Testis (tissue), 3 donors: ENCODE data around the gene EEA1. TPM values are rescaled to one million over a fixed set of nuclear protein-coding genes. Genes with fewer than 3 reads are reported as not detected.

Source experiments
- DNase-seq: peaks from one replicate; pipeline ENCODE4 v3.0.0-alpha.2; 2019
- H3K27ac ChIP-seq, 2 donors: fragments of 200-600 bp; sonication (generic); one replicate each; pipeline ENCODE4 v1.5.1; 2019
- H3K27me3 ChIP-seq: fragments of 200-600 bp; sonication (generic); one replicate; pipeline ENCODE4 v1.5.1; 2019
- H3K36me3 ChIP-seq: fragments of 200-600 bp; sonication (generic); one replicate; pipeline ENCODE4 v1.5.1; 2017; ENCODE audit warnings: low read depth; ENCODE audit errors: missing control alignments
- H3K4me1 ChIP-seq: fragments of 200-600 bp; sonication (generic); one replicate; pipeline ENCODE4 v1.5.1; 2019
- H3K4me3 ChIP-seq, 2 donors: fragments of 200-600 bp; sonication (generic); one replicate each; pipeline ENCODE4 v1.5.1; 2017 to 2019
- H3K9me3 ChIP-seq: fragments of 200-600 bp; sonication (generic); one replicate; pipeline ENCODE4 v1.5.1; 2017
- POLR2A ChIP-seq: fragments of 450-650 bp; IDR thresholded peaks from one replicate; pipeline ENCODE4 v1.6.1; 2017; ENCODE audit warnings: antibody characterized with exemption, mild to moderate bottlenecking, moderate library complexity
- WGBS, 2 donors: methylation state at CpG; one replicate each; pipeline ENCODE4 v1.1.5; 2018; 5-methylcytosine and 5-hydroxymethylcytosine counted together
- intact Hi-C: fragments of 100-400 bp; cut with DNase I; formaldehyde crosslinking; loops from one replicate; pipeline ENCODE4 v1.15.1; 2023; ENCODE audit warnings: low total_unique reads
- polyA plus RNA-seq: library from polyadenylated mRNA; stranded (reverse); fragments of 350-450 nt; fragmentation: Illumina TruSeq; extraction: RNeasy Lipid Tissue Mini Kit (QIAGEN cat#74804); gene quantifications from one replicate; pipeline ENCODE4 v1.2.3, GENCODE V29; 2014; ENCODE audit warnings: low read depth, low replicate concordance; ENCODE audit not compliant: insufficient read depth
- total RNA-seq, 2 donors: library from RNA; depleted of rRNA; stranded (reverse); fragments of >200 nt; gene quantifications; one replicate each; pipeline ENCODE4 v1.2.3, GENCODE V29; 2016
- TF ChIP-seq, protein P1 (sequence below), 3 experiments: fragments of 450-650 bp in 2 of 3; fragments of 200-600 bp in 1 of 3; sonication (generic) in 1 of 3; IDR thresholded peaks; one replicate each; pipeline ENCODE4 v1.5.1; 2016 to 2019; ENCODE audit warnings: antibody characterized with exemption in 3 of 3, mild to moderate bottlenecking in 2 of 3, moderate library complexity in 1 of 3

EEA1 gene
- total and polyA plus RNA-seq, 3 donors from 2014 or later: 1.8 to 14.9 (median 14.3) TPM

DNA sequence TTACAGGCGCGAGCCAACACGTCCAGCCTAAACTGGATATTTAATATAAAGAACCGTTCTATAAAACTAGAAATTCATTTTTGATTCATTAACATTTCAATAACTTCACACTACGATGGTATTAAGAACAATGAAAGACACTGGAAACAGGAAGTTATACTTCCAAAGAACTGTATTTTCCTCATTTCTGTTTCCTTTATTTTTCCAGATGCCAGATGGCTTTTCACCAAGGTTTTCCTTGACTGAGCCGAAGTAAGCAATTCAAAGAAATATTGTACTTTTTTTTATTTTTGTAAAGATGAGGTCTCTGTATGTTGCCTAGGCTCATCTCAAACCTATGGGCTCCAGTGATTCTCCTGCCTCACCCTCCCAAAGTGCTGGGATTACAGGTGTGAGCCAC is 28.2 kb downstream of the EEA1 start:
- intact Hi-C loops: no loop called here
- TF ChIP-seq, protein P1, sequence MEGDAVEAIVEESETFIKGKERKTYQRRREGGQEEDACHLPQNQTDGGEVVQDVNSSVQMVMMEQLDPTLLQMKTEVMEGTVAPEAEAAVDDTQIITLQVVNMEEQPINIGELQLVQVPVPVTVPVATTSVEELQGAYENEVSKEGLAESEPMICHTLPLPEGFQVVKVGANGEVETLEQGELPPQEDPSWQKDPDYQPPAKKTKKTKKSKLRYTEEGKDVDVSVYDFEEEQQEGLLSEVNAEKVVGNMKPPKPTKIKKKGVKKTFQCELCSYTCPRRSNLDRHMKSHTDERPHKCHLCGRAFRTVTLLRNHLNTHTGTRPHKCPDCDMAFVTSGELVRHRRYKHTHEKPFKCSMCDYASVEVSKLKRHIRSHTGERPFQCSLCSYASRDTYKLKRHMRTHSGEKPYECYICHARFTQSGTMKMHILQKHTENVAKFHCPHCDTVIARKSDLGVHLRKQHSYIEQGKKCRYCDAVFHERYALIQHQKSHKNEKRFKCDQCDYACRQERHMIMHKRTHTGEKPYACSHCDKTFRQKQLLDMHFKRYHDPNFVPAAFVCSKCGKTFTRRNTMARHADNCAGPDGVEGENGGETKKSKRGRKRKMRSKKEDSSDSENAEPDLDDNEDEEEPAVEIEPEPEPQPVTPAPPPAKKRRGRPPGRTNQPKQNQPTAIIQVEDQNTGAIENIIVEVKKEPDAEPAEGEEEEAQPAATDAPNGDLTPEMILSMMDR (IDR thresholded peaks at IDR 0.05): no peak
- TF ChIP-seq POLR2A: no peak
- DNase-seq: no peak
- no peaks in the 10 kb centered on the region for H3K36me3 ChIP-seq
- 78 to 85% methylated on average over 6 of the region's 6 CpGs for whole genome bisulfite sequencing, 2 donors
- no peaks in the 10 kb centered on the region for H3K27me3 ChIP-seq
- peaks cover 10% of the 10 kb centered on the region for H3K4me1 ChIP-seq
- no peak overlapping the region for H3K4me3 ChIP-seq
- no peaks in the 10 kb centered on the region for H3K9me3 ChIP-seq
- no peak overlapping the region for H3K27ac ChIP-seq

- no peak overlapping the region for H3K4me3 ChIP-seq
Measured at GRCh38 chr12:92899386-92900001, 29.6 kb downstream of the EEA1 start.

GRCh38 chr12:92898755-92899154 is 30.3 kb downstream of the EEA1 start:
- H3K27me3 ChIP-seq: no peaks in the 10 kb centered on the region
- TF ChIP-seq, protein P1 (IDR thresholded peaks at IDR 0.05): no peak
- TF ChIP-seq POLR2A: no peak

More at GRCh38 chr12:92899386-92900001, 29.6 kb downstream of the EEA1 start:
- TF ChIP-seq, protein P1 (IDR thresholded peaks at IDR 0.05): no peak
- no peak for TF ChIP-seq POLR2A
- intact Hi-C loops: no loop called here
- 55 to 58% methylated on average over 3 of the region's 3 CpGs for WGBS, 2 donors
- peaks cover 10% of the 10 kb centered on the region for H3K4me1 ChIP-seq
- H3K9me3 ChIP-seq: no peaks in the 10 kb centered on the region
- H3K27ac ChIP-seq: peak overlapping the region in 1 of 2 donors; percentile 2
- no peaks in the 10 kb centered on the region for H3K27me3 ChIP-seq
- H3K36me3 ChIP-seq: no peaks in the 10 kb centered on the region
- peak; percentile 53 for DNase-seq

GRCh38 chr12:92897844-92898243 is 31.3 kb downstream of the EEA1 start:
- TF ChIP-seq POLR2A: no peak
- TF ChIP-seq, protein P1 (IDR thresholded peaks at IDR 0.05): no peak
- H3K4me3 ChIP-seq: no peak overlapping the region
- DNase-seq: no peak
- H3K9me3 ChIP-seq: no peaks in the 10 kb centered on the region
- no peak overlapping the region for H3K27ac ChIP-seq
- no peaks in the 10 kb centered on the region for H3K36me3 ChIP-seq
- intact Hi-C loops: no loop called here
- no peaks in the 10 kb centered on the region for H3K27me3 ChIP-seq
- peaks cover 10% of the 10 kb centered on the region for H3K4me1 ChIP-seq
- 94 to 97% methylated on average over 5 of the region's 5 CpGs for WGBS, 2 donors

More at GRCh38 chr12:92898755-92899154, 30.3 kb downstream of the EEA1 start:
- intact Hi-C loops: no loop called here
- Histone ChIP-seq H3K4me3 (no peak overlapping the region), H3K9me3 (no peaks in the 10 kb centered on the region), H3K36me3 (no peaks in the 10 kb centered on the region), H3K27ac (peak overlapping the region in 1 of 2 donors; percentile 2), H3K4me1 (peaks cover 10% of the 10 kb centered on the region)
- no peak for DNase-seq

GRCh38 chr12:92890601-92891106 is 38.4 kb downstream of the EEA1 start:
- WGBS, 2 donors: 85 to 88% methylated on average over 3 of the region's 3 CpGs
- H3K27ac ChIP-seq: no peak overlapping the region
- TF ChIP-seq, protein P1 (IDR thresholded peaks at IDR 0.05): no peak
- no peak for TF ChIP-seq POLR2A
- intact Hi-C loops: no loop called here
- H3K9me3 ChIP-seq: no peaks in the 10 kb centered on the region
- H3K27me3 ChIP-seq: no peaks in the 10 kb centered on the region
- DNase-seq: no peak
- no peaks in the 10 kb centered on the region for H3K4me1 ChIP-seq
- H3K36me3 ChIP-seq: no peaks in the 10 kb centered on the region
- H3K4me3 ChIP-seq: no peak overlapping the region
